GM12872 (cell line): ENCODE measurements around the gene SMIM28.

Source experiments
- CTCF ChIP-seq: IDR thresholded peaks from 3 replicates; pipeline ENCODE4 v1.5.1; 2011; ENCODE audit warnings: low read depth, mild to moderate bottlenecking, low read length, moderate library complexity; ENCODE audit not compliant: insufficient read depth

The SMIM28 gene

GRCh38 chr6:138389551-138389950, 11.8 kb downstream of the SMIM28 start:
- no peak for TF ChIP-seq CTCF

GRCh38 chr6:138393871-138394783, 16.4 kb downstream of the SMIM28 start:
- no peak for TF ChIP-seq CTCF

- no peak for TF ChIP-seq CTCF
Observed at GRCh38 chr6:138396709-138397108, 19.0 kb downstream of the SMIM28 start.

- TF ChIP-seq CTCF: no peak
Observed at GRCh38 chr6:138397128-138398122, 19.7 kb downstream of the SMIM28 start.

GRCh38 chr6:138400326-138400725, 22.6 kb downstream of the SMIM28 start:
- no peak for TF ChIP-seq CTCF

- no peak for TF ChIP-seq CTCF
Observed at GRCh38 chr6:138401960-138402837, 24.5 kb downstream of the SMIM28 start.

GRCh38 chr6:138402838-138403187, 25.1 kb downstream of the SMIM28 start:
- TF ChIP-seq CTCF: no peak
